Endothelial cell (in vitro differentiated cells): ENCODE measurements around the gene TP53BP2. TPM values are rescaled to one million over a fixed set of nuclear protein-coding genes. Genes with fewer than 3 reads are reported as not detected.

Experiments
- DNase-seq: peaks from one replicate; pipeline ENCODE4 v3.0.0; 2021; ENCODE audit warnings: low spot score
- H3K27ac Mint-ChIP-seq: one replicate; pipeline ENCODE4 v1.8.0; 2021; ENCODE audit warnings: mixed read lengths, inconsistent platforms; ENCODE audit not compliant: unreplicated experiment
- H3K27me3 Mint-ChIP-seq: one replicate; pipeline ENCODE4 v1.8.0; 2021; ENCODE audit warnings: mild to moderate bottlenecking, moderate library complexity, mixed read lengths, inconsistent platforms; ENCODE audit not compliant: unreplicated experiment
- H3K36me3 Mint-ChIP-seq: one replicate; pipeline ENCODE4 v1.8.0; 2021; ENCODE audit warnings: mild to moderate bottlenecking, low read depth, mixed read lengths, inconsistent platforms; ENCODE audit not compliant: unreplicated experiment
- H3K4me1 Mint-ChIP-seq: one replicate; pipeline ENCODE4 v1.8.0; 2021; ENCODE audit warnings: mild to moderate bottlenecking, mixed read lengths, inconsistent platforms; ENCODE audit not compliant: unreplicated experiment
- H3K4me3 Mint-ChIP-seq: one replicate; pipeline ENCODE4 v1.8.0; 2021; ENCODE audit warnings: mild to moderate bottlenecking, mixed read lengths, inconsistent platforms; ENCODE audit not compliant: unreplicated experiment
- H3K9me3 Mint-ChIP-seq: one replicate; pipeline ENCODE4 v1.8.0; 2021; ENCODE audit warnings: mixed read lengths, inconsistent platforms; ENCODE audit not compliant: unreplicated experiment
- total RNA-seq: library from RNA; stranded (reverse); fragmentation: NEBNext Ultra II Directional; extraction: Animal tissue kit (Norgen Biotek cat#: 25700); gene quantifications from one replicate; pipeline ENCODE4 v1.2.1, GENCODE V29; 2021; ENCODE audit not compliant: unreplicated experiment
- TF ChIP-seq, protein P1 (sequence below): fragments of 200-600 bp; sonication (generic); IDR thresholded peaks from one replicate; pipeline ENCODE4 v1.5.0; 2021; ENCODE audit warnings: antibody characterized with exemption; ENCODE audit not compliant: unreplicated experiment

The TP53BP2 gene
- total RNA-seq, 1 donor from 2014 or later = 42.0 TPM

DNA sequence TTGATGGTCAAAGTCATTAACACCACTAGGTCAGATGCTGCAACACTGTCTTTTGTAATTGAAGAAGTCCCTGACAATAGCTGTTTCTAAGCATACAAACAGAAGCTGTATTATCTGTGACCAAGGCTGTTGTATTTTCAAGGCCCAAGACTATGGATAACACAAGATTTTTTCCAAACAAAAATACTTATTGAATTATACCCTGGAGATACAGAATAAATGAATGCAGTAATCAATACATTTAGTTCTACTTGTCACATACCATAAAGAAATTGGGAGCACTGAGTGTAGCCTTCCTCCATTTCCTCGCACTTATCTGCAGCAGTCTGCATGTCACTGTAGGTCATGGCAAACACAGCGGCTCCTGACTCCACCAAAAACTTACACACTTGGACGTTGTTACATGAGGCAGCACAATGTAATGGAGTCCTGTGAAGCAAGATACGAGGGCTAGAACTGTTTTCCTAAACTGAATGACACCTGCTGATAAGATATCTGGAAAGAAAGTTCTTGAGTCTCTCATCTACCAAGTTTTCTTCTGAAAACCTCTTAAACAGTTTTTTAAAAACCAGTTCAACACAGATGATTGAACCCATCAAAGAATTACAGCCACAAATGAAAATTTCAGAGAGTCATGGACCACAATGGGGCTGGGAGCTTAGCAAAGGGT lies 56.9 kb downstream of the TP53BP2 start:
- Mint-ChIP-seq H3K4me3 (no peak overlapping the region), H3K27me3 (no peaks in the 10 kb centered on the region), H3K9me3 (no peaks in the 10 kb centered on the region), H3K4me1 (peaks cover 7% of the 10 kb centered on the region), H3K36me3 (peaks cover 22% of the 10 kb centered on the region), H3K27ac (no peak overlapping the region)
- TF ChIP-seq, protein P1, sequence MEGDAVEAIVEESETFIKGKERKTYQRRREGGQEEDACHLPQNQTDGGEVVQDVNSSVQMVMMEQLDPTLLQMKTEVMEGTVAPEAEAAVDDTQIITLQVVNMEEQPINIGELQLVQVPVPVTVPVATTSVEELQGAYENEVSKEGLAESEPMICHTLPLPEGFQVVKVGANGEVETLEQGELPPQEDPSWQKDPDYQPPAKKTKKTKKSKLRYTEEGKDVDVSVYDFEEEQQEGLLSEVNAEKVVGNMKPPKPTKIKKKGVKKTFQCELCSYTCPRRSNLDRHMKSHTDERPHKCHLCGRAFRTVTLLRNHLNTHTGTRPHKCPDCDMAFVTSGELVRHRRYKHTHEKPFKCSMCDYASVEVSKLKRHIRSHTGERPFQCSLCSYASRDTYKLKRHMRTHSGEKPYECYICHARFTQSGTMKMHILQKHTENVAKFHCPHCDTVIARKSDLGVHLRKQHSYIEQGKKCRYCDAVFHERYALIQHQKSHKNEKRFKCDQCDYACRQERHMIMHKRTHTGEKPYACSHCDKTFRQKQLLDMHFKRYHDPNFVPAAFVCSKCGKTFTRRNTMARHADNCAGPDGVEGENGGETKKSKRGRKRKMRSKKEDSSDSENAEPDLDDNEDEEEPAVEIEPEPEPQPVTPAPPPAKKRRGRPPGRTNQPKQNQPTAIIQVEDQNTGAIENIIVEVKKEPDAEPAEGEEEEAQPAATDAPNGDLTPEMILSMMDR = no peak
- DNase-seq = no peak

DNA sequence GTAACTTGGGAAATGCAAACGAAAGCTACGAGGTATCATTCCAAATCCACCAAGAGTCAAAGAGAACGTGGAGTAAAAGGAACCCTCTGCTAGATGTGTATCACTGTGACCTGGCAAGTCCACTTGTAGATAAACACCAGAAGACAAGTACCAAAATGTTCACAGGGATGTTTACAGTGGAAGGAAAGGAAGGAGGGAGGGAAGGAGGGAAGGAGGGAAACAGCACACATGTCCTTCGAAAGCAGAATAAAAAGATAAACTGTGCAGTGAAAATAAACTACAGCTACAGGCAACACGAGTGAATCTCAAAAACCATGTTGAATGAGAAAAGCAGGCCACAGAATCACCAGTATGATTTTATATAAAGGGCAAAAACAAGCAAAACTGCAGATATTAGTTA lies 59.9 kb downstream of the TP53BP2 start:
- no peaks in the 10 kb centered on the region for H3K9me3 Mint-ChIP-seq
- H3K4me3 Mint-ChIP-seq = peak overlapping the region; percentile 11
- H3K27ac Mint-ChIP-seq = peak overlapping the region; percentile 25
- H3K27me3 Mint-ChIP-seq = peaks cover 3% of the 10 kb centered on the region
- peaks cover 30% of the 10 kb centered on the region for H3K36me3 Mint-ChIP-seq
- peaks cover 7% of the 10 kb centered on the region for H3K4me1 Mint-ChIP-seq
- no peak for DNase-seq
- TF ChIP-seq, protein P1 = no peak

DNA sequence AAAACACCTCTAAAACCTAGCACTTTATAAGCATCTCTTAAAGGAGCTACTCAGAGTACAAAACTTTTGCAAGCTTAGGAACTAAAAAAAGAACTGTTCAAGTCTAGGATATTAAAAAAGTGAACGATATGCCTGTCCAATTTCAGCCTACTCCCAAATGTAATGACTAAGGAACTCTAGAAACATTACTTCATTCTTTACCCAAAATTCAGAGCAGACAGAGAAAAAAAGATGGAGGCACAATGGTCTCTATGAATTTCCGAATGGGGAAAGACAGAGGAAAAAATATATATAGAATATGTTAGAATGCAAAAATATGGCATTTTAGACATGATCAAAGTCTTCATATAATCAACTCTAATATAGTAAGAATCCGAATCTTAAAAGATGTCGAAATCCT lies 61.2 kb downstream of the TP53BP2 start:
- Mint-ChIP-seq H3K9me3 (no peaks in the 10 kb centered on the region), H3K4me1 (peaks cover 7% of the 10 kb centered on the region), H3K36me3 (peaks cover 30% of the 10 kb centered on the region), H3K27ac (no peak overlapping the region), H3K27me3 (peaks cover 3% of the 10 kb centered on the region), H3K4me3 (no peak overlapping the region)
- TF ChIP-seq, protein P1 = no peak
- DNase-seq = no peak

DNA sequence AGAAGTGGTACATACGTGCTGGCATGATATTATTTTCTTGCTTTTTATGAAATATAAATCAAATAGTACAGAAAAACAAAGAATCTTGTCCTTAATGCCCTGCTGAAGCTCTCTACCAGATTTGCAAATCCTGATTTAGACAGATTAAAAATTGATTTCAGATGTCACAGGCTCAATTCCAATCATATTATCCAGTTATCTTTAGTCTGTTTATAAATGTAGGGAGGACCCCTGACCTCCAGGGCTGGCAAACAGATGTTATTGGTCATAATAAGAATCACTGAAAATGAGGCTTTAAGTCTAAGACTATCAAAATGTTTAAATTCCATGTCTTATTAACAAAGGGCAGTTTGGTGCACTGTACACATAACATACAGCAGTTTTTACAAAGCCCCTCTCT lies 62.1 kb downstream of the TP53BP2 start:
- Mint-ChIP-seq H3K36me3 (peaks cover 34% of the 10 kb centered on the region), H3K4me1 (peaks cover 7% of the 10 kb centered on the region), H3K27ac (no peak overlapping the region), H3K4me3 (no peak overlapping the region), H3K27me3 (peaks cover 4% of the 10 kb centered on the region), H3K9me3 (no peaks in the 10 kb centered on the region)
- DNase-seq = no peak
- TF ChIP-seq, protein P1 = no peak

DNA sequence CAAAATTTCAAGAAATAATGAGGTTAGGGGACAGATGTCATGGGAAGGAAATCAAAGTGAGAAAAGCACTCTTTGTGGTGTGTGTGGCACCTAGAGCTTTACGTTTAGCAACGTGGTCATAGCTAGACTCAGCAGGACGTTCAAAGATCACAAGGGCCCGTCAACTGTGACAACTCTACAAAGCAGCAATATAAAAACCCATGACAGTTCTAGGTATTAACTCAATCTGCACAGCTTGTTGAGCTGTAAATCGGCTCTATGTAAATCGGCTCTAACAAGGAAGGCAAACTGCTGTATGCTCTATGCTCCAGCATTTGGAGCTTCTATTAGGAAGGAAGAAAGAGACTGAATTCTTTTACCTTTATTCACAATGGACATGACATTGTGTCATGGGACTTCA lies 64.8 kb downstream of the TP53BP2 start:
- Mint-ChIP-seq H3K4me1 (peaks cover 19% of the 10 kb centered on the region), H3K4me3 (no peak overlapping the region), H3K27me3 (peaks cover 4% of the 10 kb centered on the region), H3K36me3 (peaks cover 32% of the 10 kb centered on the region), H3K27ac (no peak overlapping the region), H3K9me3 (no peaks in the 10 kb centered on the region)
- DNase-seq = no peak
- TF ChIP-seq, protein P1 = no peak
